ENCODE results near the gene TPM4.
"Not testable (repeated sequence)": the region's sequence is repeated elsewhere in the genome, so short reads cannot be mapped to it uniquely, and the experiment has no call there.

The TPM4 gene

GRCh38 chr19:16073988-16074387 lies 2.3 kb upstream of the TPM4 start:
- no peak for DNase-seq (ENCODE audit: low spot score)

GRCh38 chr19:16074488-16075365 lies 1.6 kb upstream of the TPM4 start:
- DNase-seq (ENCODE audit: low spot score), result no peak

DNA sequence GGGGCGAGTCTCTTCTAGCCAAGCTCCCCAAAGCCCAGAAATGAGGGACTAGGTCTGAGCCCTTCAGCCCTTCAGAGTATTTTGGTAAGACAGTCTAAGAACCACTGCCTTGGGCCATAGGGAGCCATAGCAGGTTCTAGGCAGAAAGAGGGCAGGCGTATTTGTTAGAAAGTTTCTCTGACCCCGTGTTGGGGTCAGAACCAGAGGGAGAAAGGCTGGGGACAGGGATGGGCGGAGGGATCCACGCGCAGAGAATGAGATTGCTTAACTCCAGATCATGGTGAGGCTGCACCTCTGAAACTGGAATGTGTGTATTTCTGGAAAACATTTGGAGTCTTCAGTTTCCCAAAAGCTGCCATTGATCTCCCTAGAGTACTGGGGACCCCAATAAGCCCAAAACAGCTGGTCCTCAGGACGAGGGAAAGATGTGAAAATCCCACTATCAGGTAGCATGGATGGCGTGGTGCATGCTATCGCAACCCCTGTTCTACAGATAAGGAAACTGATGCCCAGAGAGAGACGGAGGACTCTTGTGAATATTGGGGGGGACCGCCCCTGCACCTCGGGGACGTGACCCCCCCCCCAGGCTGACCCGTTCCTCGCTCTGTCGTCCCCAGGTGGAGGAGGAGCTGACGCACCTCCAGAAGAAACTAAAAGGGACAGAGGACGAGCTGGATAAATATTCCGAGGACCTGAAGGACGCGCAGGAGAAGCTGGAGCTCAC lies 703 bp upstream of the TPM4 start:
- DNase-seq (ENCODE audit: low spot score), result no peak

DNA sequence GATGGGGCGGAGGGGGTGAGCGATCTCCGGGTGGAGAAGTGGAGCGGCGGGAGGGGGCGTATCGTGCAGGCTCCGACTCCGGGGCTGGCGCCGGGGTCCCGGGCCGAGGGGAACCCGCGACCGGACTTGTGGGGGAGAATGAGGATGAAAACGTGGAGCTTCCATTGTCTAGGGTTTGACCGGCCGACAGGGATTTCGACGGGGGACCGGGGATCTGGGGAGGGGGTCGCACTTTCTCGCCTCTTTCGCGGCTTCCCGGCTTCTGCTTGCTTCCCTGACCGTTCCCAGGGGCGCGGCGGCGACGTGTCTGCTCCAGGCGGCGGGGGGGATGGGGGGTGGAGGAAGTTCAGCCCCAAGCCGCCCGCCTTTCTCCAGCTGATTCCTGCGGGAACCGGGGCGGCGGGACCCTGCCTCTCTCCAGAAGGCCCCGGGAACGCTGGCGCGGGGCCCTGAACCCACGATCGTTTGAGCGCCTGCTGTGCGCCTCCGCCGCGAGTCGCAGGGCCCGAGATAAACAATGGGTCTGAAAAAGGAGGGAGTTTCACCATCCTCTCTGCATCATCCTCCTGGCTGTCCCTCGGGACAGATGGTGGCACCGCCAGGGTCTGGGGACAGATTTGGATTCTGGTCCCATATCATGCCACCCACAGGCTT lies 790 bp downstream of the TPM4 start:
- no peak for DNase-seq (ENCODE audit: low spot score)

DNA sequence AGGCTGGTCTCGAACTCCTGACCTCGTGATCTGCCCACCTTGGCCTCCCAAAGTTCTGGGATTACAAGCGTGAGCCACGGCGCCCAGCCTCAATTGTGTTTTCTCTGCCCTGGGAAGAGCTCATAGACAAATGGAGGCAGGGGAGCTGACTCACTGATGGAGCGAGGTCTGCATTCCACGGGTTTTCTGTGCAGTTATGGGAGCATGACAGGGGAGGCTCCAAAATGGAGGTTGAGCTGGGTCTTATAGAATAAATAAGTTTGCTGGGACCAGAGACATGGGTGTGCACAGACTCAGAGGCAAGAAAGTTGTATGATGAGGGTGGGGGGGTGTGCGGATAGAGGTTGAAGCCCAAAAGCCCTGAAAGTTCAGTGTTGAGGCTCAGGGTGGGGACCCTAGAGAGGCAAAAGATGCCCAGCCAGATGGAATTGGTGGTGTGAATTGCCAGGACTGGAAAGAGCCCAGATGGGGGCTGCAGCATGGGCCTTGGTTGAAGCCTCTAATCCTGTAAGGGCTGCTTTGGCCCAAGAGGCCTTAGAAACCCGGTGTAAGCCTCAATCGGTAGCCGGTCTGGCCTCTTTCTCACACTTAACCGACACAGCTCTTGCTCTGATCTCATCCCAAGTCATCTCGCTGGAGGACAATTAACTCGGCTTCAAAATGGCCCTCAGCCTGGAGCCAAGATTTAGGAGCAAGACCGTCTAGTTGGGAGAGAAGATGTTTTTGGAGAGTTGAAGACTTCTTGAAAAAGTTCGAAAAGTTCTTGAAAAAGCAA lies 1.9 kb downstream of the TPM4 start:
- DNase-seq (ENCODE audit: low spot score), result no peak

- DNase-seq (ENCODE audit: low spot score), result no peak
These were observed 2.7 kb downstream of the TPM4 start for GRCh38 chr19:16078759-16079707.

DNA sequence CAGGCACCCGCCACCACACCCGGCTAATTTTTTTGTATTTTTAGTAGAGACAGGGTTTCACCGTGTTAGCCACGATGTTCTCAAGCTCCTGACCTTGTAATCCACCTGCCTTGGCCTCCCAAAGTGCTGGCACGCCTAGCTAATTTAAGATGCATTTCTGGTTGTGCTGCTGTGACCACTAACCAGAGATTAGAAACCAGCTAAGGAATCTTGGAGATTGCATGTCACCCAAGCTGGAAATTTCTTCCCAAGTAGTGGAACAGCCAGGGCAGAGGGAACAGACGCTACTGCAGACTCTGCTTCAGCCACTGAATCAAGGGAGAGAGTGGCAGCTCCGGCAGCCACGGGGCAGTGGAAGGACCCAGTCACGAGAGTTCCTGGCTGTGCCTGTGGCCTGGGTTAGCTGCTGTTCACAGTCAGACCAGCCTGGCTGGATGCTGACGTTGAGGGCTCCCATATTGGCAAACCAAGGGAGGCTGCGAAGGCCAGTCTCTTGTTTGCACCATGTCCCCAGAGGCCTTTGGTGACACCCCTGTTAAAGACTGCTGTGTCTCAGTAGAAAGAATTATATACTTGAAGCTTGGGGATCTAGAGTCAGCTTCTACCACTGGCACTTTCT lies 7.9 kb downstream of the TPM4 start:
- no peak for DNase-seq (ENCODE audit: low spot score)

GRCh38 chr19:16085115-16085514 lies 8.8 kb downstream of the TPM4 start:
- DNase-seq (ENCODE audit: low spot score), result no peak

- DNase-seq (ENCODE audit: low spot score), result not testable (repeated sequence)
These were observed 11.1 kb downstream of the TPM4 start for GRCh38 chr19:16087404-16087803.

DNA sequence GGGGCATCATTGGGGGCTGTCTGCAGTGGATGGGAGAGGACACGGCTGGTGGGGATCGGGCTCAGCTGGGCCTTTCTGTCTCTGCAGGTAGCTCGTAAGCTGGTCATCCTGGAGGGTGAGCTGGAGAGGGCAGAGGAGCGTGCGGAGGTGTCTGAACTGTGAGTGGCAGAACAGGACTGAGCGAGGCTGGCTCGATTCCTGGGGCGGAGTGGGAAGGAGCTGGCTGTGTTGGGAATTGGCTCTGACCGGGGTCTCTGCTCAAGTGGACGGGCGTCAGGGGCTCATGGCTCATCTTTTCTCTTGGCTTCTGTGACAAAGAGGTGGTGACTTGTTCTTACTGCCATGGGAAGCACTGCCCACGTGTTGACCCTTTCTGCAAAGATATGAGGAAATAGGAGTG lies 11.6 kb downstream of the TPM4 start:
- DNase-seq (ENCODE audit: low spot score), result no peak

GRCh38 chr19:16088351-16089009 lies 12.2 kb downstream of the TPM4 start:
- DNase-seq (ENCODE audit: low spot score), result no peak

DNA sequence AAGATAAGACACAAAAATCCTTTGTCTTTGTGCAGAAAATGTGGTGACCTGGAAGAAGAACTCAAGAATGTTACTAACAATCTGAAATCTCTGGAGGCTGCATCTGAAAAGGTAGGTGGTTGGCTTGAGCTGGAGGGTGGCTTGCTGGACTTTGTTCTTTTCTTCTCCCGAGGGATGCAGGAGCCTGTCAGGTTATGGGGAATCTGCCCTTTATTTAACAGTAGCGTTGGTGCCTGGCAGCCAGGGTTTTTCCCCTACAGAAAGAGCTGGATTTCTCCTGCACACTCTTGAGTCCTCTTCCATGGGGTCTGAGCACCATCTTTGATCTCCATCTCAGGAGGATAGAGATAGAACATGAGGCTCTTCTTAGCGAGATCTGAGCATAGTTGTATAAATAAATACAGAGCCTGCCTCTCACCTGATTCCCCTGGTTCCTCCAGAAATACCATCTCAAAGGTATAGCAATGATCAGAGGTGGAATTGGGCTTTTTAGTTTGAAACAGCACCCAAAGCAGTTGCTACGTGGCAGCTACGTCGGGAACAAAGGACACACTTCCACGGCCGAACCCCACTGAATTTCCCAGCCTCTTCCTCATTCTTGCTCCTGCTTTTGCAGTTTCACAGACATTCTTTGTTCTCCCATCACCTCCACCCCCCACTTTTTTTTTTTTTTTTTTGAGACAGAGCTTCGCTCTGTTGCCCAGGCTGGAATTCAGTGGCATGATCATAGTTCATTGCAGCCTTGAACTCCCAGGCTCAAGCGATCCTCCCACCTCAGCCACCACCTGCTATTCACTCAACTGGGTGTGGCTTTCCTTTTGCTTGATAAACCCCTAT lies 12.9 kb downstream of the TPM4 start:
- DNase-seq (ENCODE audit: low spot score), result no peak

DNA sequence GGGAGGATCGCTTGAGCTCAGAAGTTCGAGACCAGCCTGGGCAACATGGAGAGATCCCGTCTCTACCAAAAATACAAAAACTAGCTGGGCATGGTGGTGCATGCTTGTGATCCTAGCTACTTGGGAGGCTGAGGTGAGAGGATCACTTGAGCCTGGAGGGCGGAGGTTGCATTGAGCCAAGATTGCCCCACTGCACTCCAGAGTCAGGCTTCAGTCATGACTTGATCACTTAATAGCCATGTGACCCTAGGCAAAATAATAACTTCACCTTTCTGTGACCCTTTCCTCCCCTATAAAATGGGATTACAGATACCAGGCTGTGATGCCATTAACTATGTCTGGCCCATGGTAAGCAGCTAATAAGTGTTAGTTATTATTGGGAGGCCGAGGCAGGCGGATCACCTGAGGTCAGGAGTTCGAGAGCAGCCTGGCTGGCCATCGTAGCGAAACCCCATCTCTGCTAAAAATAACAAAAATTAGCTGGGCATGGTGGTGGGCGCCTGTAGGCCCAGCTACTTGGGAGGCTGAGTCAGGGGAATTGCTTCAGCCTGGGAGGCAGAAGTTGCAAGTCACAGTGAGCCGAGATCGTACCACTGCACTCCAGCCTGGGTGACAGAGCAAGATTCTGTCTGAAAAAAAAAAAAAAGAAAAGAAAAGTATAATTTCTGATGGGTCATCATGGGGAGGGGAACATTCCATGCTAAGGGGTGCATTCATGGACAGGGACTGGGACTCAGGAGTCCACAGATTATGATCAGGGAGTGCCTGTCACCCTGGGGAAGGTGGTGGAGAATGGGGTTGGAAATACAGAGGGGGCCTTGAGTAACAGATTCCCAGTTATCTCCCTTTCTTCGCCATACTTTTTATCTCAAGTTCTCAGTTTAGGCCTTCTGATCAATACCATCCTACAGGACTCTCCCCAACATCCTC lies 15.5 kb downstream of the TPM4 start:
- no peak for DNase-seq (ENCODE audit: low spot score)

DNA sequence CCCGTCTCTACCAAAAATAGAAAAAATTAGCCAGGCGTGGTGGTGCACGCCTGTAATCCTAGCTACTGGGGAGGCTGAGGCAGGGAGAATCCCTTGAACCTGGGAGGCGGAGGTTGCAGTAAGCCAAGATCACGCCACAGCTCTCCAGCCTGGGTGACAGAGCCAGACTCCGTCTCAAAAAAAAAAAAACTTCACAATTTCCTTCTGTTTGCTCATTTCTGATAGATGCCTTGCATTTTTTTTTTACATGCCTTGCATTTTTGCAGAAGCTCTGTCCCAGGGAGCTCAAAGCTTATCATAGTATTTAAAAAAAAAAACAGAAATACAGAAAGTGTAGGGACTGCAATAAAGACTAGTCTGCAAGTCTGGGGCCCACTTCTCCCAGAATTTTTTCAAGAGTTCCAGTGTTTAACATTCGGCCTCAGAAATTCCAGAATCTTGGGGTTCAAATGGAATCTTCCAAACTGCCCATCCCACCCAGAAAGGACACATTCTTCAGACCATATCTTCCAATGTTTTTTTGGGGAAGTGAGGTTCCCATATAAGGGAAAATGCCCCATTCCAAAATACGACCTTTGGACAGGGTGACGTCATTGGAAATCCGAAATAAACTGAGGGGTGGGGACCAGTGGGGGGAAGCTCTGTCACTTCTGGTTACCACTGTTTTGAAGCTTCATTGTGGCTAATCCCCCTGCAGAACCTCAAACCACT lies 18.2 kb downstream of the TPM4 start:
- DNase-seq (ENCODE audit: low spot score), result no peak

DNA sequence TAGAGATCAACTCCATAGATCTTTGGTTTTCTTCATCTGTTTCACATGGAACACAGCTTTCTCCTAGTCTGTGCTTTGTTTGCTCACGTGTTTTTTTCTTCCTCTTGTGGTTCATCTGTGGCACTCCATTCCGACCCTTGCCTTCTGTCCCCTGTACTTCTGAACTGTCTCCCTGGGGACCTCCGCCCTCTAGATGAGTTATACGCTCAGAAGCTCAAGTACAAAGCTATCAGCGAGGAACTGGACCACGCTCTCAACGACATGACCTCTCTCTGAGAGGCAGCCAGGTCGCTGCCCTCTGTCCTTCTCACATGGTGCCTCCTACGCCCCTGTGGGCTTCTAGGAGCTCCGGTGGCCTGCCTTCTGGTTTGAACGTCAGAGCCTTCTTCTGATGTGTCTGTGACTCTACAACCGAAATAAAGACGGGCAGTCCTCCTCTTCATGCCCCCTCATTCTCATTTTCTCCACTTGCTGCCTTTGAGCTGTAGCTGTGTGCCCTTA lies 18.8 kb downstream of the TPM4 start:
- no peak for DNase-seq (ENCODE audit: low spot score)

GRCh38 chr19:16096280-16096855 lies 20.1 kb downstream of the TPM4 start:
- no peak for DNase-seq (ENCODE audit: low spot score)

DNA sequence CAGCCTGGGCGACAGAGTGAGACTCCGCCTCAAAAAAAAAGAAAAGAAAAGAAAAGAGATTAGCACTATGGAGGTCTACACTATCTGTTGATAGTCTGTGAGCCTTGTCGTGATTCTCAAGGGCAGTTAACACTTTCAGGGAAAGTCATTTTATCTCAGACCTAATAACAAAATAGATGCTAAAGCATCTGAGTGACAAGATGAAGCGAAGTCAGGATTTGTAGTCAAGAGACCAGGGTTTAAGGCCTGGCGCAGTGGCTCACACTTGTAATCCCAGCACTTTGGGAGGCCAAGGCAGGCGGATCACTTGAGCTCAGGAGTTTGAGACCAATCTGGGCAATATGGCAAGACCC lies 22.1 kb downstream of the TPM4 start:
- DNase-seq (ENCODE audit: low spot score), result no peak
